M059J (cell line): ENCODE results near the gene SLC27A2. TPM values are rescaled to one million over a fixed set of nuclear protein-coding genes. Genes with fewer than 3 reads are reported as not detected.
A peak's percentile ranks its signal among the peaks of the same experiment; 100 is the strongest.

ENCODE experiments used
- DNase-seq: peaks from one replicate; pipeline ENCODE4 v3.0.0-alpha.2; 2012; ENCODE audit warnings: low read depth
- total RNA-seq: library from RNA; depleted of rRNA; stranded (reverse); fragments of >200 nt; shearing (Covaris generic); gene quantifications from 2 replicates; pipeline ENCODE4 v1.2.3, GENCODE V29; 2014

SLC27A2 gene
- total RNA-seq, 1 experiment from 2014 or later = 60.3 TPM

GRCh38 chr15:50190166-50190570, 8.2 kb downstream of the SLC27A2 start:
- no peak for DNase-seq

GRCh38 chr15:50190723-50191122, 8.7 kb downstream of the SLC27A2 start:
- DNase-seq = no peak

GRCh38 chr15:50192164-50192563, 10.2 kb downstream of the SLC27A2 start:
- no peak for DNase-seq

GRCh38 chr15:50192926-50193620, 11.1 kb downstream of the SLC27A2 start:
- no peak for DNase-seq

GRCh38 chr15:50202003-50202402, 20.0 kb downstream of the SLC27A2 start:
- DNase-seq = no peak

GRCh38 chr15:50206020-50206419, 24.0 kb downstream of the SLC27A2 start:
- no peak for DNase-seq

GRCh38 chr15:50209809-50210208, 27.8 kb downstream of the SLC27A2 start:
- no peak for DNase-seq

GRCh38 chr15:50210462-50211157, 28.6 kb downstream of the SLC27A2 start:
- DNase-seq = peak; percentile 14

GRCh38 chr15:50218291-50218690, 36.3 kb downstream of the SLC27A2 start:
- DNase-seq = no peak

- no peak for DNase-seq
Observed at GRCh38 chr15:50218691-50219090, 36.7 kb downstream of the SLC27A2 start.

GRCh38 chr15:50219820-50220219, 37.8 kb downstream of the SLC27A2 start:
- peak; percentile 75 for DNase-seq

GRCh38 chr15:50222181-50222580, 40.2 kb downstream of the SLC27A2 start:
- DNase-seq = no peak

GRCh38 chr15:50224606-50225005, 42.6 kb downstream of the SLC27A2 start:
- DNase-seq = no peak

- DNase-seq = no peak
Observed at GRCh38 chr15:50225057-50225456, 43.1 kb downstream of the SLC27A2 start.

GRCh38 chr15:50225938-50226337, 43.9 kb downstream of the SLC27A2 start:
- no peak for DNase-seq

GRCh38 chr15:50227076-50227475, 45.1 kb downstream of the SLC27A2 start:
- DNase-seq = peak; percentile 88

- DNase-seq = no peak
Observed at GRCh38 chr15:50228866-50229265, 46.9 kb downstream of the SLC27A2 start.

GRCh38 chr15:50229336-50229735, 47.3 kb downstream of the SLC27A2 start:
- DNase-seq = no peak

GRCh38 chr15:50231761-50232160, 49.8 kb downstream of the SLC27A2 start:
- no peak for DNase-seq

GRCh38 chr15:50232791-50233190, 50.8 kb downstream of the SLC27A2 start:
- DNase-seq = no peak

- no peak for DNase-seq
Observed at GRCh38 chr15:50233192-50233736, 51.3 kb downstream of the SLC27A2 start.

- no peak for DNase-seq
Observed at GRCh38 chr15:50234764-50235163, 52.8 kb downstream of the SLC27A2 start.

- DNase-seq = no peak
Observed at GRCh38 chr15:50235794-50236193, 53.8 kb downstream of the SLC27A2 start.
